Epithelial cell of esophagus (primary cell): ENCODE results near the gene UBAP1.
A peak's percentile ranks its signal among the peaks of the same experiment; 100 is the strongest.
"Not testable (repeated sequence)": the region's sequence is repeated elsewhere in the genome, so short reads cannot be mapped to it uniquely, and the experiment has no call there.

Experiments
- DNase-seq: peaks from one replicate; pipeline ENCODE4 v3.0.0; 2010; ENCODE audit warnings: low read depth
- H3K4me3 ChIP-seq: 2 replicates; pipeline ENCODE4 v1.5.1; 2011; ENCODE audit warnings: mild to moderate bottlenecking, low read length, control low read depth
- TF ChIP-seq, protein P1 (sequence below): IDR thresholded peaks from 2 replicates; pipeline ENCODE4 v1.5.1; 2011; ENCODE audit warnings: low read depth, mild to moderate bottlenecking, low read length, control low read depth, inconsistent platforms; ENCODE audit not compliant: insufficient read depth; ENCODE audit errors: missing control alignments

Gene UBAP1

DNA sequence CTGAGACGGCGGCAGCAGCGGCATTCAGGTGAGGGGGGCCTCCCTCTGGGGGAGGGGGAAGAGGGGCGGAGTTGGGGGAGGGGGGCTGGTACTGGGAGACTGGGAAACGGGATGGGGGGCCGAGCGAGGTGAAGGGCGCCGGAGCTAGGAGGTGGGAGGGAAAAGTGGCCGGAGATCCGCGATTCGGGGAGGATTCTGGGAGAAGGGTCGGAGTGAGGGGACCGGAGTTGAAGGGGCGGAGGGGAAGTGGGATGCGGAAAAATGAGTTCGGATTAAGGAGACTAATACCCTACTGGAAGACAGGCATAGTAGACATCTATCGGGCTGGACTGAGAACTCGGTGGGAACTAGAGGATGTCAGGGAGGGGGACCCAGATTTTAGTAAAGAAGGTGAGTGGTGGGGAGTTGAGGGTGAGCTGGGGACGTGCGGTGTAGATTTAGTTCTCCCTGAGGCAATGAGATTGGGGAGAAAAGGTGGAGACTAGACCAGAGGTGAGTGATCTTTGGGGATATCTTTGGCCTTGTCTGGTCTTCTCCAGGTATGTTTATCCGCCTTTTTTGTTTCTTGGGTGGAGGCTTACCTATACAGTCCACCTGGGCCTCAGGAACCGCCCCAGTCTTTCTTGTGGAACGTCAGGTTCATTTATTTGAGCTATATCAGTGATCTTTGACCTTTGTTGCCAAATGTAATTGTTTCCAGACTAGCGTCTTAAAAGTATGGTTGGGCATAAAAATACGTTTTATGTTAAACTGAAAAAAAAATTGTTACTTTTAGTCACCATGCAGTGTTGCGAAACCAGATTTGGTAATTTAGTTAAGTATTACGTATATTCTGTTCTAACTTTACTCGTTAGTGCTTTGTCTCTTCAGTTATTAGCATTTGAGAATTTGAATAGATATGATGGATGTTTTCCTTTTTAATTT is 632 bp downstream of the UBAP1 start:
- TF ChIP-seq, protein P1, sequence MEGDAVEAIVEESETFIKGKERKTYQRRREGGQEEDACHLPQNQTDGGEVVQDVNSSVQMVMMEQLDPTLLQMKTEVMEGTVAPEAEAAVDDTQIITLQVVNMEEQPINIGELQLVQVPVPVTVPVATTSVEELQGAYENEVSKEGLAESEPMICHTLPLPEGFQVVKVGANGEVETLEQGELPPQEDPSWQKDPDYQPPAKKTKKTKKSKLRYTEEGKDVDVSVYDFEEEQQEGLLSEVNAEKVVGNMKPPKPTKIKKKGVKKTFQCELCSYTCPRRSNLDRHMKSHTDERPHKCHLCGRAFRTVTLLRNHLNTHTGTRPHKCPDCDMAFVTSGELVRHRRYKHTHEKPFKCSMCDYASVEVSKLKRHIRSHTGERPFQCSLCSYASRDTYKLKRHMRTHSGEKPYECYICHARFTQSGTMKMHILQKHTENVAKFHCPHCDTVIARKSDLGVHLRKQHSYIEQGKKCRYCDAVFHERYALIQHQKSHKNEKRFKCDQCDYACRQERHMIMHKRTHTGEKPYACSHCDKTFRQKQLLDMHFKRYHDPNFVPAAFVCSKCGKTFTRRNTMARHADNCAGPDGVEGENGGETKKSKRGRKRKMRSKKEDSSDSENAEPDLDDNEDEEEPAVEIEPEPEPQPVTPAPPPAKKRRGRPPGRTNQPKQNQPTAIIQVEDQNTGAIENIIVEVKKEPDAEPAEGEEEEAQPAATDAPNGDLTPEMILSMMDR = no peak
- H3K4me3 ChIP-seq = peak overlapping the region; percentile 99
- DNase-seq = peak; percentile 61

- no peak overlapping the region for H3K4me3 ChIP-seq
Observed at GRCh38 chr9:34185778-34186551, 7.1 kb downstream of the UBAP1 start.

DNA sequence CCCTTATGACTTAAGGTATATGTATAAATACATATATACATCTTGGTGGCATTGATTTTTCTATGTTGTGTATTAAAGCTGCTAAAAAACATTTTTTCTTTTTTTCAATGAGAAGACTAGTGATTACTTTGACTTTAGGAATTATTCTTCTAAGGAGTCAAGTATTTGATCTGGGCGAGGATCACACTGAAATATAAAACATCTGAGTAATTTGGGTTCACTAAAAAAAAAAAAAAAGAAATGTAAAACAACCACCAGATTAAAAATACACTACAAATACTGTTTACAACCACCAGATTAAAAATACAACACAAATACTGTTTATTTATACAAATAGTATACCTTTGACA is 9.0 kb downstream of the UBAP1 start:
- no peak overlapping the region for H3K4me3 ChIP-seq
- DNase-seq = no peak

More at GRCh38 chr9:34185778-34186551, 7.1 kb downstream of the UBAP1 start:
- peak; percentile 99 for DNase-seq
- TF ChIP-seq, protein P1 = no peak

GRCh38 chr9:34190996-34191892 is 12.4 kb downstream of the UBAP1 start:
- H3K4me3 ChIP-seq = no peak overlapping the region
- TF ChIP-seq, protein P1 = peak; percentile 41
- DNase-seq = peak; percentile 42

More for the DNA sequence above, 9.0 kb downstream of the UBAP1 start:
- TF ChIP-seq, protein P1 = no peak

DNA sequence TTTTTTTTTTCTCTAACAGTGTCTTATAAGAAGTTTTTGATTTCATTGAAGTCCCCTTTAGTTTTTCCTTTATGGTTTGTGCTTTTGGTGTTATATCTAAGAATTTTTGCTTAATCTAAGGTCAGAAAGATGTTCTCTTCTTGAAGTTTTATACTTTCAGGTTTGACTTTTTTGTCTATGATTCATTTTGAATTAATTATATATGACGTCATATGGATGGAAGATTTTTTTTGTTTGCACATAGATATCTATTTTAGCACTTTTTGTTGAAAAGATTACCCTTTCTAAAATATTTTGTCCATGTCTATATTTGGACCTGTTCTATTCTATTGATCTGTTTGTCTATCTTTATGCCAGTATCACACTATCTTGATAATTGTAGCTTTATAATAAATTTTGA is 16.3 kb downstream of the UBAP1 start:
- TF ChIP-seq, protein P1 = no peak
- no peak overlapping the region for H3K4me3 ChIP-seq
- DNase-seq = no peak

GRCh38 chr9:34197286-34197685 is 18.4 kb downstream of the UBAP1 start:
- H3K4me3 ChIP-seq, DNase-seq: not testable (repeated sequence)
